Measurements from ENCODE around the gene MACF1. TPM values are rescaled to one million over a fixed set of nuclear protein-coding genes. Genes with fewer than 3 reads are reported as not detected.
"Not testable (repeated sequence)": the region's sequence is repeated elsewhere in the genome, so short reads cannot be mapped to it uniquely, and the experiment has no call there.

MACF1 gene
- total RNA-seq, 1 experiment from 2014 or later = 211 TPM

- H3K4me1 ChIP-seq (replicated peaks) = no peaks in the 10 kb centered on the region; the same call in 1 of the 2 replicates
- no peak for DNase-seq (ENCODE audit: low read depth in 1 of 2, low spot score in 2 of 2)
- H3K27me3 ChIP-seq (replicated peaks) = no peaks in the 10 kb centered on the region
- H3K9me3 ChIP-seq (replicated peaks) = no peaks in the 10 kb centered on the region
- no peaks in the 10 kb centered on the region for H3K36me3 ChIP-seq
- H3K4me3 ChIP-seq = no peak overlapping the region
- no peak overlapping the region for H3K27ac ChIP-seq
These were observed 303.8 kb downstream of the MACF1 start for GRCh38 chr1:39508266-39508665.

DNA sequence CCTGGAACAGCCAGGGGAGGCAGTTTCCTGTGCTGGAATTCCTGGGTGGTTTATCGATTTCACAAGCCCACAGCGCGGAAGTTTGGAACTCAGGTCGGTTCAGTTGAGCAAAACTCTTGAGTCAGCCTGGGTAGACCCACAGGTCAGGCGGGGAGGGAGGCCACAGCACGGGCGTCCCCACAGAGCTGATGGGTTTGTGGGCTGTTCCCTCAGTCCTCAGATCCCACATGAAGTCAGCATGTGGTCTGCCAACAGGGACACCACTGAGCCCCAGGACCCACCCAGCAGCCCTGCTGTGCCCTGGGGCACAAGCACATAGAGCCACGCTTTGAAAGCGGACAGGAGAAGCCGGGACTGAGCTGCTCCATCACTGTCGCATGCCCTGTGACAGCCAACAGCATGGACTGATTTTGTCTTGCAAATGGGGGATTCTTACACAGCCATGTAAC is 304.4 kb downstream of the MACF1 start:
- no peak for DNase-seq (ENCODE audit: low read depth in 1 of 2, low spot score in 2 of 2)
- H3K4me3 ChIP-seq = no peak overlapping the region
- H3K27me3 ChIP-seq (replicated peaks) = no peaks in the 10 kb centered on the region
- no peak overlapping the region for H3K27ac ChIP-seq
- no peaks in the 10 kb centered on the region; the same call in 1 of the 2 replicates for H3K4me1 ChIP-seq (replicated peaks)
- H3K9me3 ChIP-seq (replicated peaks) = no peaks in the 10 kb centered on the region
- H3K36me3 ChIP-seq = no peaks in the 10 kb centered on the region

DNA sequence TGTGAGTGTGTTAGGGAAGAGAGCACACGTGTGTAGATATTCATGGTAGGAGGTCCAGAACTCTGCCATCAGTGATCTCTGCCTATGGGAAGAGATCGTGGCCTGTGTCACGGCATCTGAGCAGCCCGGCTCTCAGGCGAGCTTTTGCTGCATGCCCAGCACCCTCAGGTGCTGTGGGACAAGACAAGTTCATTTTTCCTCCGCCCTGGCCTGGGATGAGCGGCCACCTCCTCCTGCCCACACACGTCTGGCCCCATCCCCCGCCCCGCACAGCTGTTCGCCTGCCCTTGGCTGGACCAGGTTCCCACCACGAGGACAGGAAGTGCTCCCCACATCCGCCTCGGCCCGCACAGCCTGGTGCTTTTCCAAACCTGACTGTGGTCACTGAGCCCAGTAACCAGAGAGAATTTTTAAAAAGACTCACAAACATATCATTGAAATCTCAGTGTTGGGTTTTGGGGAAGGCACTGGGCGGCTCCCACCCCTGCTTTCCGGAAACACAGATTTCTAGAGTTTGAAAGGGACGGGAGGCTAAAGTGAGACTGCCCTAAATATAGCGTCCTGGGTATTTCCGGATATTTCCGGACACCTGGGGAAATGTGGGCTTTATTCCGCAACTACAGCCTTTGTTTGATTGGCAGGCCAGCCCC is 305.0 kb downstream of the MACF1 start:
- no peak for DNase-seq (ENCODE audit: low read depth in 1 of 2, low spot score in 2 of 2)
- H3K9me3 ChIP-seq (replicated peaks) = no peaks in the 10 kb centered on the region
- H3K27me3 ChIP-seq (replicated peaks) = no peaks in the 10 kb centered on the region
- no peak overlapping the region for H3K27ac ChIP-seq
- no peaks in the 10 kb centered on the region; the same call in 1 of the 2 replicates for H3K4me1 ChIP-seq (replicated peaks)
- H3K4me3 ChIP-seq = no peak overlapping the region
- no peaks in the 10 kb centered on the region for H3K36me3 ChIP-seq

GRCh38 chr1:39510570-39511186 is 306.2 kb downstream of the MACF1 start:
- not testable (repeated sequence) for H3K27ac ChIP-seq; H3K4me1 ChIP-seq (replicated peaks); DNase-seq (ENCODE audit: low read depth in 1 of 2, low spot score in 2 of 2); H3K36me3 ChIP-seq; H3K9me3 ChIP-seq (replicated peaks); H3K27me3 ChIP-seq (replicated peaks); H3K4me3 ChIP-seq

DNA sequence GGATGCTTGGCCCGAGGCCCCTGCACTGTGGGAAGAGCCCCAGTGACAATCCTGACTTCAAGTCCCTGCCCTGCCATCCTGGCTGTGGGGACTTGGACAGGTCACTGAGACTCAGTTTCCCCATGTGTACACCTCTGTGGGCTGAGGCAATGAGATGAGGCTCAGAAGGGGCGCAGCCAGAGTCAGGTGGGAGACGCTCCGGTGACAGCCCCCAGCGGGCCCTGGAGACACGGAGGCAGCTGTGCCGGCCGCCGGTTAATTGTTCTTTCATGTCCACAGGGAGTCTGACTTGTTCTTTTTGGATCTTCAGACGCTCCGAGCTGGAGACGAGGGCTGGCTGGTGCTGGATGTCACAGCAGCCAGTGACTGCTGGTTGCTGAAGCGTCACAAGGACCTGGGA is 307.0 kb downstream of the MACF1 start:
- H3K27ac ChIP-seq; H3K27me3 ChIP-seq (replicated peaks); H3K36me3 ChIP-seq; H3K4me1 ChIP-seq (replicated peaks); H3K9me3 ChIP-seq (replicated peaks); DNase-seq (ENCODE audit: low read depth in 1 of 2, low spot score in 2 of 2); H3K4me3 ChIP-seq: not testable (repeated sequence)

GRCh38 chr1:39512234-39512847 is 307.8 kb downstream of the MACF1 start:
- H3K4me1 ChIP-seq (replicated peaks); H3K9me3 ChIP-seq (replicated peaks); H3K27me3 ChIP-seq (replicated peaks); H3K36me3 ChIP-seq; DNase-seq (ENCODE audit: low read depth in 1 of 2, low spot score in 2 of 2); H3K4me3 ChIP-seq; H3K27ac ChIP-seq: not testable (repeated sequence)

DNA sequence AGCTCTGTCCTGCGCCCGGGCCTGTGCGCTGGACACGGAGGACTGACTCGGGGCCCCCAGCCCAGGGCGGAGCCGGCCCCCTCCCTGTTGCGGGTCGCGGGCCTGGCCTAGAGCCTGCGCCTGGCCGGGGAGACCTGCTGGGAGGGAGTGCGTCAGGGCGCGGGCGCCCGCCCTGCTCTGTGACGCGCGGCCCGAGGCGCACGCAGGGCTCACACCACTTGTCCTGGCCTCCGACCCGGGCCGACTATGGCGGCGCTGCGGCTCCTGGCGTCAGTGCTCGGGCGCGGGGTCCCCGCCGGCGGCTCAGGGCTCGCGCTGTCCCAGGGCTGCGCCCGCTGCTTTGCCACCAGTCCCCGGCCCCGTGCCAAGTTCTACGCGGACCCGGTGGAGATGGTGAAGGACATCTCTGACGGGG is 310.2 kb downstream of the MACF1 start:
- not testable (repeated sequence) for H3K4me1 ChIP-seq (replicated peaks); H3K27me3 ChIP-seq (replicated peaks); H3K9me3 ChIP-seq (replicated peaks); H3K27ac ChIP-seq; DNase-seq (ENCODE audit: low read depth in 1 of 2, low spot score in 2 of 2); H3K36me3 ChIP-seq; H3K4me3 ChIP-seq

DNA sequence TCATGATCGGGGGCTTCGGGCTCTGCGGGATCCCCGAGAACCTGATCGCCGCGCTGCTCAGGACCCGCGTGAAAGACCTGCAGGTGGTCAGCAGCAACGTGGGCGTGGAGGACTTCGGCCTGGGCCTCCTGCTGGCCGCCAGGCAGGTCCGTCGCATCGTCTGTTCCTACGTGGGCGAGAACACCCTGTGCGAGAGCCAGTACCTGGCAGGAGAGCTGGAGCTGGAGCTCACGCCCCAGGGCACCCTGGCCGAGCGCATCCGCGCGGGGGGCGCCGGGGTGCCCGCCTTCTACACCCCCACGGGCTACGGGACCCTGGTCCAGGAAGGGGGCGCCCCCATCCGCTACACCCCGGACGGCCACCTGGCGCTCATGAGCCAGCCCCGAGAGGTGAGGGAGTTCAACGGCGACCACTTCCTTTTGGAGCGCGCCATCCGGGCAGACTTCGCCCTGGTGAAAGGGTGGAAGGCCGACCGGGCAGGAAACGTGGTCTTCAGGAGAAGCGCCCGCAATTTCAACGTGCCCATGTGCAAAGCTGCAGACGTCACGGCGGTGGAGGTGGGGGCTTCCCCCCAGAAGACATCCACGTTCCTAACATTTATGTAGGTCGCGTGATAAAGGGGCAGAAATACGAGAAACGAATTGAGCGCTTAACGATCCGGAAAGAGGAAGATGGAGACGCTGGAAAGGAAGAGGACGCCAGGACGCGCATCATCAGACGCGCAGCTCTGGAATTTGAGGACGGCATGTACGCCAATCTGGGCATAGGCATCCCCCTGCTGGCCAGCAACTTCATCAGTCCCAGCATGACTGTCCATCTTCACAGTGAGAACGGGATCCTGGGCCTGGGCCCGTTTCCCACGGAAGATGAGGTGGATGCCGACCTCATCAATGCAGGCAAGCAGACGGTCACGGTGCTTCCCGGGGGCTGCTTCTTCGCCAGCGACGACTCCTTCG is 310.9 kb downstream of the MACF1 start:
- DNase-seq (ENCODE audit: low read depth in 1 of 2, low spot score in 2 of 2) = peak in 1 of 2 experiments; percentile 48
- H3K36me3 ChIP-seq; H3K9me3 ChIP-seq (replicated peaks); H3K27me3 ChIP-seq (replicated peaks); H3K27ac ChIP-seq; H3K4me1 ChIP-seq (replicated peaks): not testable (repeated sequence)
- H3K4me3 ChIP-seq = peak overlapping the region; percentile 40

DNA sequence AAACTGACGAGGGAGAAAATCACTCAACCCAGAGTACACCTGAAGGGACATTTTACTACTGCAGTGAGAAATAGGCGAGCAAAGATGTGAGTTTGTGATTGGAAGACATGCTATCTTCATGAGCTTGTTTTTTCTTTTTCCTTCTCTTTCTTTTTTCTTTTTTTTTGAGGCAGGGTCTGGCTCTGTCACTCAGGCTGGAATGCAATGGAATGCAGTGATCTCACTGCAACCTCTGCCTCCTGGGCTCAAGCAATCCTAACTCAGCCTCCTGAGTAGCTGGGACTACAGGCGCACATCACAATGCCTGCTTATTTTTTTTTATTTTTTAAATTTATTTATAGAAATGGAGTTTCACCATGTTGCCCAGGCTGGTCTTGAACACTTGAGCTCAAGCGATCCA is 312.3 kb downstream of the MACF1 start:
- H3K4me3 ChIP-seq; H3K27me3 ChIP-seq (replicated peaks); H3K9me3 ChIP-seq (replicated peaks); DNase-seq (ENCODE audit: low read depth in 1 of 2, low spot score in 2 of 2); H3K27ac ChIP-seq; H3K36me3 ChIP-seq; H3K4me1 ChIP-seq (replicated peaks): not testable (repeated sequence)

GRCh38 chr1:39517936-39518335 is 313.4 kb downstream of the MACF1 start:
- not testable (repeated sequence) for H3K4me1 ChIP-seq (replicated peaks); DNase-seq (ENCODE audit: low read depth in 1 of 2, low spot score in 2 of 2); H3K27me3 ChIP-seq (replicated peaks); H3K4me3 ChIP-seq; H3K9me3 ChIP-seq (replicated peaks); H3K36me3 ChIP-seq; H3K27ac ChIP-seq

DNA sequence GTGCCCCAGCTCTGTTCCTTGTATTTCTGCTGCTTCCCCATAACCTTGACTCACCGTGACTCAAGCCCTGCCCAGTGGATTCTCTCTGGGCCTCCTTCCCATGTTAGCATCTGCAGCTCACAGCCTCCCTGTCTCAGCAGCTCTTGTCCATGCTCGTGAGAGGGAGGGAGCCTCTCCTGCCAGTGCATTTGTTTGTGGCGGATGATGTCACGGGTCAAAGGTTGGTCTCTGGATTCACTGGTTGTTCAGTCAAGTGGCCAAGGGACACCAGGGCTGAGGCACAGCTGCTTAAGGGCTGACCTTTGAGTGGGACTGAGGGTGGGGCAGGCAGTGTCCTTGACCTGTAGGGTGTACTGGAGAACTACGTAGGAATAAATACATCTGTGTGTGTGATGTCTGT is 314.9 kb downstream of the MACF1 start:
- not testable (repeated sequence) for H3K27ac ChIP-seq; H3K9me3 ChIP-seq (replicated peaks); H3K27me3 ChIP-seq (replicated peaks); DNase-seq (ENCODE audit: low read depth in 1 of 2, low spot score in 2 of 2); H3K4me1 ChIP-seq (replicated peaks); H3K4me3 ChIP-seq; H3K36me3 ChIP-seq

GRCh38 chr1:39522221-39522620 is 317.7 kb downstream of the MACF1 start:
- not testable (repeated sequence) for H3K9me3 ChIP-seq (replicated peaks); DNase-seq (ENCODE audit: low read depth in 1 of 2, low spot score in 2 of 2); H3K4me3 ChIP-seq; H3K36me3 ChIP-seq; H3K27ac ChIP-seq; H3K4me1 ChIP-seq (replicated peaks); H3K27me3 ChIP-seq (replicated peaks)

- 0 out of 2 replicates have a peak, but pooled peaks cover 5% of the 10 kb centered on the region for H3K36me3 ChIP-seq
- H3K9me3 ChIP-seq (replicated peaks) = no peaks in the 10 kb centered on the region
- DNase-seq (ENCODE audit: low read depth in 1 of 2, low spot score in 2 of 2) = no peak
- H3K27ac ChIP-seq = no peak overlapping the region
- H3K4me1 ChIP-seq (replicated peaks) = no peaks in the 10 kb centered on the region
- no peaks in the 10 kb centered on the region for H3K27me3 ChIP-seq (replicated peaks)
- H3K4me3 ChIP-seq = no peak overlapping the region
These were observed 318.4 kb downstream of the MACF1 start for GRCh38 chr1:39522661-39523567.
